Measurements from ENCODE around the gene SLFN11. TPM values are rescaled to one million over a fixed set of nuclear protein-coding genes. Genes with fewer than 3 reads are reported as not detected.

The SLFN11 gene
- total RNA-seq, result 84.3 and 125 TPM in 2 replicates

GRCh38 chr17:35373534-35373983 lies at the start of gene SLFN11:
Gene SLFN11 (minus strand): TSS chr17:35373621. CDS start chr17:35363807, 9,814 bp downstream.

Other genes with a start within 250 kb of the SLFN11 start
- gene NLE1, start 231.3 kb downstream of the SLFN11 start, total RNA-seq, result 20.3 and 26.6 TPM in 2 replicates
- not detected in 2 replicates for gene UNC45B, start 225.8 kb downstream of the SLFN11 start, total RNA-seq
- not detected in 2 replicates for gene SLC35G3, start 179.2 kb downstream of the SLFN11 start, total RNA-seq
- gene SLFN5, start 130.5 kb downstream of the SLFN11 start, total RNA-seq, result 52.7 and 58.9 TPM in 2 replicates
- 41.2 and 43.1 TPM in 2 replicates for gene SLFN12, start 58.9 kb upstream of the SLFN11 start, total RNA-seq
- gene SLFN13, start 75.1 kb upstream of the SLFN11 start, total RNA-seq, result 1.4 and 4.8 TPM in 2 replicates
- under 0.01 and 0.19 TPM in 2 replicates for gene SLFN12L, start 164.1 kb upstream of the SLFN11 start, total RNA-seq
- gene SLFN14, start 187.2 kb upstream of the SLFN11 start, total RNA-seq, result not detected in 2 replicates
- 4.4 and 5.4 TPM in 2 replicates for gene PEX12, start 204.9 kb upstream of the SLFN11 start, total RNA-seq
- 57.2 and 58.9 TPM in 2 replicates for gene AP2B1, start 213.7 kb upstream of the SLFN11 start, total RNA-seq

Data from regular cardiac myocyte (primary cell).